Measurements from ENCODE around the gene SEZ6. TPM values are rescaled to one million over a fixed set of nuclear protein-coding genes. Genes with fewer than 3 reads are reported as not detected.
A peak's percentile ranks its signal among the peaks of the same experiment; 100 is the strongest.

SEZ6 gene
- total and polyA plus RNA-seq, 10 donors: 0.88 TPM; not detected in 9

- intact Hi-C loops (cut with DNase I; ENCODE audit: low total_unique reads): loop anchor here (10.0 kb wide), 1 partner anchor 51 kb away; the partner anchor contains the start of gene ERAL1
- 71 to 91% (median 85%) methylated on average over 8 to 9 of the region's 9 CpGs for WGBS, 5 donors
- DNase-seq: no peak
- TF ChIP-seq POLR2AphosphoS5 (IDR thresholded peaks at IDR 0.05) (peak in 2 of 3 donors; percentile 38 to 71), POLR2A (IDR thresholded peaks at IDR 0.05) (no peak)
- H3K27ac ChIP-seq: no peak overlapping the region
- H3K4me1 ChIP-seq: peaks cover 12 to 37% (median 30%) of the 10 kb centered on the region in 6 donors
- no peak overlapping the region for H3K4me3 ChIP-seq
- no peaks in the 10 kb centered on the region for H3K9me3 ChIP-seq
- H3K27me3 ChIP-seq (replicated peaks in 1 of 7): no peaks in the 10 kb centered on the region
- peaks cover 5 to 65% (median 58%) of the 10 kb centered on the region in 6 donors for H3K36me3 ChIP-seq
These were observed 99.6 kb downstream of the SEZ6 start for GRCh38 chr17:28906276-28906675.

Other genes starting within 250 kb of the SEZ6 start
- 10 to 100 TPM; 11.6 to 23.6 (median 17.5) TPM for gene FAM222B, start 163.2 kb downstream of the SEZ6 start, total RNA-seq
- 1 to 10 TPM; 2.9 to 5.3 (median 3.0) TPM for gene FAM222B, start 163.2 kb downstream of the SEZ6 start, polyA plus RNA-seq
- 10 to 100 TPM; 28.4 to 51.9 (median 38.8) TPM for gene ERAL1, start 151.0 kb downstream of the SEZ6 start, total RNA-seq
- 10 to 100 TPM; 31.2 to 39.7 (median 38.6) TPM for gene ERAL1, start 151.0 kb downstream of the SEZ6 start, polyA plus RNA-seq
- 100 to 1,000 TPM; 133 to 259 (median 202) TPM for gene FLOT2, start 108.3 kb downstream of the SEZ6 start, total RNA-seq
- 100 to 1,000 TPM in 1 of 3 donors, 10 to 100 TPM in 2; 80.8 to 119 (median 92.8) TPM for gene FLOT2, start 108.3 kb downstream of the SEZ6 start, polyA plus RNA-seq
- 10 to 100 TPM; 14.7 to 51.2 (median 21.2) TPM for gene DHRS13, start 103.0 kb downstream of the SEZ6 start, total RNA-seq
- gene DHRS13, start 103.0 kb downstream of the SEZ6 start, polyA plus RNA-seq: 10 to 100 TPM; 12.2 to 12.6 (median 12.6) TPM
- 100 to 1,000 TPM in 2 of 7 donors, 10 to 100 TPM in 5; 65.9 to 118 (median 84.9) TPM for gene PHF12, start 54.5 kb downstream of the SEZ6 start, total RNA-seq
- 10 to 100 TPM; 16.2 to 22.0 (median 20.0) TPM for gene PHF12, start 54.5 kb downstream of the SEZ6 start, polyA plus RNA-seq
- 1 to 10 TPM; 3.0 to 8.3 (median 5.5) TPM for gene PIPOX, start 37.1 kb upstream of the SEZ6 start, total RNA-seq
- under 1 TPM; 0.64 to 0.80 (median 0.74) TPM for gene PIPOX, start 37.1 kb upstream of the SEZ6 start, polyA plus RNA-seq
- gene MYO18A, start 174.4 kb upstream of the SEZ6 start, total RNA-seq: 100 to 1,000 TPM in 2 of 7 donors, 10 to 100 TPM in 5; 57.6 to 114 (median 85.5) TPM
- 10 to 100 TPM; 24.2 to 55.0 (median 44.5) TPM for gene MYO18A, start 174.4 kb upstream of the SEZ6 start, polyA plus RNA-seq
- not detected for gene CRYBA1, start 240.8 kb upstream of the SEZ6 start, total RNA-seq
- gene CRYBA1, start 240.8 kb upstream of the SEZ6 start, polyA plus RNA-seq: not detected

Measured in spleen (tissue), 11 donors.